Keratinocyte (primary cell): Measurements from ENCODE around the gene PPP2R5C.

Experiments used
- CTCF ChIP-seq, 3 experiments: IDR thresholded peaks in 1 of 3; conservative IDR thresholded peaks in 1 of 3; optimal IDR thresholded peaks in 1 of 3; 2 replicates in 2 of 3; 3 replicates in 1 of 3; pipeline versions ENCODE3 to v1.5.1; 2011; ENCODE audit warnings: low read length in 3 of 3, mild to moderate bottlenecking in 3 of 3, moderate library complexity in 2 of 3, control low read depth in 1 of 3, inconsistent platforms in 1 of 3; ENCODE audit not compliant: insufficient read depth in 2 of 3; ENCODE audit errors: extremely low read depth in 1 of 3
- EZH2 ChIP-seq: IDR thresholded peaks from one replicate; pipeline ENCODE4 v1.6.1; 2012; ENCODE audit warnings: inconsistent platforms, mild to moderate bottlenecking, low read length, moderate library complexity

- TF ChIP-seq EZH2 (no peak), CTCF (optimal IDR thresholded peaks at IDR 0.05 in 1 of 3, IDR thresholded peaks at IDR 0.05 in 1 of 3, conservative IDR thresholded peaks at IDR 0.05 in 1 of 3; ENCODE audit: extremely low read depth in 1 of 3, insufficient read depth in 2 of 3, low read length in 3 of 3) (no peak)
Measured at GRCh38 chr14:101970830-101971400, 209.4 kb downstream of the PPP2R5C start.
